Hepatocyte (in vitro differentiated cells): ENCODE data around the gene GSN.

Source experiments
- EZH2 ChIP-seq: fragments of 200-600 bp; sonication (generic); IDR thresholded peaks from 2 replicates; pipeline ENCODE4 v1.6.1; 2016; ENCODE audit warnings: antibody characterized with exemption, mild to moderate bottlenecking, borderline replicate concordance
- EZH2phosphoT487 ChIP-seq: fragments of 200-600 bp; sonication (generic); IDR thresholded peaks from one replicate; pipeline ENCODE4 v1.6.1; 2018; ENCODE audit warnings: antibody characterized with exemption, mild to moderate bottlenecking, low read depth, moderate library complexity; ENCODE audit not compliant: unreplicated experiment, severe bottlenecking
- TF ChIP-seq, protein P1 (sequence below): fragments of 200-600 bp; sonication (generic); IDR thresholded peaks from 2 replicates; pipeline ENCODE4 v1.5.1; 2016; ENCODE audit warnings: antibody characterized with exemption, mild to moderate bottlenecking; ENCODE audit not compliant: poor library complexity

GRCh38 chr9:121295662-121296191, 27.8 kb downstream of the GSN start:
- TF ChIP-seq, protein P1, sequence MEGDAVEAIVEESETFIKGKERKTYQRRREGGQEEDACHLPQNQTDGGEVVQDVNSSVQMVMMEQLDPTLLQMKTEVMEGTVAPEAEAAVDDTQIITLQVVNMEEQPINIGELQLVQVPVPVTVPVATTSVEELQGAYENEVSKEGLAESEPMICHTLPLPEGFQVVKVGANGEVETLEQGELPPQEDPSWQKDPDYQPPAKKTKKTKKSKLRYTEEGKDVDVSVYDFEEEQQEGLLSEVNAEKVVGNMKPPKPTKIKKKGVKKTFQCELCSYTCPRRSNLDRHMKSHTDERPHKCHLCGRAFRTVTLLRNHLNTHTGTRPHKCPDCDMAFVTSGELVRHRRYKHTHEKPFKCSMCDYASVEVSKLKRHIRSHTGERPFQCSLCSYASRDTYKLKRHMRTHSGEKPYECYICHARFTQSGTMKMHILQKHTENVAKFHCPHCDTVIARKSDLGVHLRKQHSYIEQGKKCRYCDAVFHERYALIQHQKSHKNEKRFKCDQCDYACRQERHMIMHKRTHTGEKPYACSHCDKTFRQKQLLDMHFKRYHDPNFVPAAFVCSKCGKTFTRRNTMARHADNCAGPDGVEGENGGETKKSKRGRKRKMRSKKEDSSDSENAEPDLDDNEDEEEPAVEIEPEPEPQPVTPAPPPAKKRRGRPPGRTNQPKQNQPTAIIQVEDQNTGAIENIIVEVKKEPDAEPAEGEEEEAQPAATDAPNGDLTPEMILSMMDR, result no peak
- TF ChIP-seq EZH2 (no peak), EZH2phosphoT487 (no peak)
